HAP-1 (cell line): ENCODE measurements around the gene BOLA1.
"Not testable (repeated sequence)": the region's sequence is repeated elsewhere in the genome, so short reads cannot be mapped to it uniquely, and the experiment has no call there.

Experiments used
- DNase-seq, 2 experiments: peaks; one replicate each; pipeline ENCODE4 v3.0.0-alpha.2; 2016 to 2020; ENCODE audit warnings: low spot score in 2 of 2
- H3K27me3 ChIP-seq: fragments of 250-450 bp; sonication (Bioruptor Pico); 2 replicates; pipeline ENCODE4 v1.5.1; 2020; ENCODE audit warnings: low read depth, mild to moderate bottlenecking, moderate library complexity
- H3K36me3 ChIP-seq: fragments of 250-450 bp; sonication (Bioruptor Pico); replicated peaks from 2 replicates; pipeline ENCODE4 v1.5.1; 2020; ENCODE audit warnings: mild to moderate bottlenecking
- H3K4me1 ChIP-seq: fragments of 250-450 bp; sonication (Bioruptor Pico); 2 replicates; pipeline ENCODE4 v1.5.1; 2020; ENCODE audit warnings: mild to moderate bottlenecking
- H3K4me3 ChIP-seq: fragments of 250-450 bp; sonication (Bioruptor Pico); 2 replicates; pipeline ENCODE4 v1.5.1; 2020; ENCODE audit warnings: mild to moderate bottlenecking, moderate library complexity
- H3K9me3 ChIP-seq: fragments of 250-450 bp; sonication (Bioruptor Pico); 2 replicates; pipeline ENCODE4 v1.5.1; 2020; ENCODE audit warnings: mild to moderate bottlenecking, moderate library complexity
- in situ Hi-C: fragments of 300-500 bp; cut with MboI; formaldehyde crosslinking; loops from 3 replicates; pipeline ENCODE4 v1.14.3; 2020; ENCODE audit warnings: low sequenced_read_pairs, inconsistent platforms, mixed read lengths

The BOLA1 gene

GRCh38 chr1:149883598-149884247 is 15.6 kb upstream of the BOLA1 start:
- no peak overlapping the region for H3K4me3 ChIP-seq

GRCh38 chr1:149884433-149885338 is 14.7 kb upstream of the BOLA1 start:
- peak; percentile 47 to 88 for DNase-seq
- in situ Hi-C loops, result no loop called here
- peak overlapping the region; percentile 59 for H3K4me3 ChIP-seq

More at GRCh38 chr1:149883598-149884247, 15.6 kb upstream of the BOLA1 start:
- peaks cover 9% of the 10 kb centered on the region for H3K4me1 ChIP-seq
- H3K27me3 ChIP-seq, result no peaks in the 10 kb centered on the region
- no peaks in the 10 kb centered on the region for H3K36me3 ChIP-seq
- no peak for DNase-seq
- in situ Hi-C loops, result no loop called here
- H3K9me3 ChIP-seq, result no peaks in the 10 kb centered on the region

GRCh38 chr1:149885339-149886120 is 13.8 kb upstream of the BOLA1 start:
- Histone ChIP-seq H3K27me3 (no peaks in the 10 kb centered on the region), H3K4me3 (peak overlapping the region; percentile 59), H3K4me1 (peaks cover 17% of the 10 kb centered on the region), H3K9me3 (no peaks in the 10 kb centered on the region), H3K36me3 (no peaks in the 10 kb centered on the region)
- in situ Hi-C loops, result no loop called here
- DNase-seq, result peak; percentile 79 to 88

More at GRCh38 chr1:149884433-149885338, 14.7 kb upstream of the BOLA1 start:
- Histone ChIP-seq H3K9me3 (no peaks in the 10 kb centered on the region), H3K4me1 (peaks cover 16% of the 10 kb centered on the region), H3K27me3 (no peaks in the 10 kb centered on the region), H3K36me3 (no peaks in the 10 kb centered on the region)

GRCh38 chr1:149886121-149886395 is 13.3 kb upstream of the BOLA1 start:
- H3K27me3 ChIP-seq, in situ Hi-C loops, H3K9me3 ChIP-seq, H3K36me3 ChIP-seq, DNase-seq: not testable (repeated sequence)
- peaks cover 17% of the 10 kb centered on the region for H3K4me1 ChIP-seq
- peak overlapping the region; percentile 59 for H3K4me3 ChIP-seq

GRCh38 chr1:149886396-149887195 is 12.8 kb upstream of the BOLA1 start:
- in situ Hi-C loops, result no loop called here

GRCh38 chr1:149887196-149887455 is 12.2 kb upstream of the BOLA1 start:
- H3K9me3 ChIP-seq, DNase-seq, in situ Hi-C loops, H3K27me3 ChIP-seq, H3K36me3 ChIP-seq: not testable (repeated sequence)
- peaks cover 17% of the 10 kb centered on the region for H3K4me1 ChIP-seq
- peak overlapping the region; percentile 59 for H3K4me3 ChIP-seq

More at GRCh38 chr1:149886396-149887195, 12.8 kb upstream of the BOLA1 start:
- H3K36me3 ChIP-seq, result no peaks in the 10 kb centered on the region
- H3K4me3 ChIP-seq, result peak overlapping the region; percentile 59
- peak; percentile 89 to 98 for DNase-seq
- no peaks in the 10 kb centered on the region for H3K27me3 ChIP-seq
- H3K4me1 ChIP-seq, result peaks cover 17% of the 10 kb centered on the region
- no peaks in the 10 kb centered on the region for H3K9me3 ChIP-seq

- no peaks in the 10 kb centered on the region for H3K27me3 ChIP-seq
- peak; percentile 85 to 99 for DNase-seq
- no peaks in the 10 kb centered on the region for H3K36me3 ChIP-seq
- in situ Hi-C loops, result no loop called here
- H3K9me3 ChIP-seq, result no peaks in the 10 kb centered on the region
- peak overlapping the region; percentile 59 for H3K4me3 ChIP-seq
- H3K4me1 ChIP-seq, result peaks cover 17% of the 10 kb centered on the region
Observed at GRCh38 chr1:149887456-149888246, 11.7 kb upstream of the BOLA1 start.

GRCh38 chr1:149888247-149888998 is 10.9 kb upstream of the BOLA1 start:
- in situ Hi-C loops, result no loop called here
- no peaks in the 10 kb centered on the region for H3K36me3 ChIP-seq
- H3K4me3 ChIP-seq, result peak overlapping the region; percentile 59
- no peaks in the 10 kb centered on the region for H3K9me3 ChIP-seq
- H3K4me1 ChIP-seq, result peaks cover 17% of the 10 kb centered on the region
- H3K27me3 ChIP-seq, result no peaks in the 10 kb centered on the region
- DNase-seq, result peak; percentile 91 to 93

GRCh38 chr1:149888999-149889289 is 10.4 kb upstream of the BOLA1 start:
- Histone ChIP-seq H3K27me3 (no peaks in the 10 kb centered on the region), H3K4me1 (peaks cover 16% of the 10 kb centered on the region), H3K9me3 (no peaks in the 10 kb centered on the region), H3K4me3 (peak overlapping the region; percentile 59), H3K36me3 (no peaks in the 10 kb centered on the region)
- in situ Hi-C loops, result no loop called here
- DNase-seq, result peak; percentile 68 to 70

GRCh38 chr1:149896575-149896974 is 2.8 kb upstream of the BOLA1 start:
- no peaks in the 10 kb centered on the region for H3K36me3 ChIP-seq
- H3K27me3 ChIP-seq, result no peaks in the 10 kb centered on the region
- DNase-seq, result no peak
- no peaks in the 10 kb centered on the region for H3K4me1 ChIP-seq
- no peaks in the 10 kb centered on the region for H3K9me3 ChIP-seq
- in situ Hi-C loops, result no loop called here
- no peak overlapping the region for H3K4me3 ChIP-seq

- Histone ChIP-seq H3K9me3 (no peaks in the 10 kb centered on the region), H3K36me3 (no peaks in the 10 kb centered on the region), H3K4me1 (no peaks in the 10 kb centered on the region), H3K27me3 (no peaks in the 10 kb centered on the region), H3K4me3 (no peak overlapping the region)
- no peak for DNase-seq
- in situ Hi-C loops, result loop anchor here (25.0 kb wide), 1 partner anchor 258 kb away; no protein-coding TSS in a partner anchor
Observed at GRCh38 chr1:149903836-149904491, 4.6 kb downstream of the BOLA1 start.

GRCh38 chr1:149906570-149907075 is 7.3 kb downstream of the BOLA1 start:
- Histone ChIP-seq H3K27me3 (no peaks in the 10 kb centered on the region), H3K4me1 (no peaks in the 10 kb centered on the region), H3K4me3 (no peak overlapping the region), H3K36me3 (no peaks in the 10 kb centered on the region), H3K9me3 (no peaks in the 10 kb centered on the region)
- in situ Hi-C loops, result loop anchor here (25.0 kb wide), 1 partner anchor 256 kb away; no protein-coding TSS in a partner anchor
- DNase-seq, result no peak
